ENCODE results near the gene AATF.

AATF gene

DNA sequence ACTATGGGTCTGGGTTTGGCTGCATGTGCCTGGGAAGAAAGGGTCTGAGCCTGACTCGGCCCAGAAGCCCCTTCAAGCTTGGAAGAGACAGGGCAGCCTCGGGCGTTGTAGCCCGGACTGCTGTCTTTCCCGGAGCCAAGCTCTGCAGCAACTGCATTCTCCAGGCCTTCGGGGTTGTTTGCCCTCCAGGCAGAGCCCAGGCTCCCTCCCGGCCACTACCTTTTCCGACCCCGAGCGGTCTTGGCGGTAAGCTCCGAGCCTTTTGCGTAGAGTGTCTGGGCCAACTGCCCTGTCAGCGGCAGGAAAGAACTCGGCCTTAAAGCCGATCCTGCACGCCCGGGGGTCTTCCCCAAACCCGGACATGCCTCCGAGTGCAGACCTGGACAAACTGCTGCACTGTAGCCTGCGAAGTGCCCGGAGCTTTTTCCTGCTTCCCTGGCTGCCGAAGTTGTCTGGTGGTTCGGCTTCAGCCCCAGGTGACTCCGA is 10.1 kb upstream of the AATF start:
- H2AFZ ChIP-seq (ENCODE audit: low read length): no peak overlapping the region
- H3K4me1 ChIP-seq (ENCODE audit: insufficient read depth, low read length, poor library complexity, severe bottlenecking): no peaks in the 10 kb centered on the region
- H3K4me2 ChIP-seq (ENCODE audit: low read depth, low read length, poor library complexity, severe bottlenecking): no peak overlapping the region
- no peaks in the 10 kb centered on the region for H3K27me3 ChIP-seq (ENCODE audit: insufficient read depth, low read length, poor library complexity, severe bottlenecking)
- no peaks in the 10 kb centered on the region for H3K36me3 ChIP-seq (ENCODE audit: insufficient read depth, low read length)
- H3K9ac ChIP-seq (ENCODE audit: low read depth, low read length, poor library complexity, severe bottlenecking): no peak overlapping the region
- no peaks in the 10 kb centered on the region for H3K9me3 ChIP-seq (ENCODE audit: insufficient read depth, low read depth, low read length)
- H4K20me1 ChIP-seq (ENCODE audit: insufficient read depth, low read length, poor library complexity, severe bottlenecking): no peaks in the 10 kb centered on the region
- H3K9me2 ChIP-seq (replicated peaks; ENCODE audit: low read depth, low read length): no peaks in the 10 kb centered on the region
- no peak overlapping the region for H3K4me3 ChIP-seq (ENCODE audit: low read length, poor library complexity, severe bottlenecking)
- TF ChIP-seq, protein P1, sequence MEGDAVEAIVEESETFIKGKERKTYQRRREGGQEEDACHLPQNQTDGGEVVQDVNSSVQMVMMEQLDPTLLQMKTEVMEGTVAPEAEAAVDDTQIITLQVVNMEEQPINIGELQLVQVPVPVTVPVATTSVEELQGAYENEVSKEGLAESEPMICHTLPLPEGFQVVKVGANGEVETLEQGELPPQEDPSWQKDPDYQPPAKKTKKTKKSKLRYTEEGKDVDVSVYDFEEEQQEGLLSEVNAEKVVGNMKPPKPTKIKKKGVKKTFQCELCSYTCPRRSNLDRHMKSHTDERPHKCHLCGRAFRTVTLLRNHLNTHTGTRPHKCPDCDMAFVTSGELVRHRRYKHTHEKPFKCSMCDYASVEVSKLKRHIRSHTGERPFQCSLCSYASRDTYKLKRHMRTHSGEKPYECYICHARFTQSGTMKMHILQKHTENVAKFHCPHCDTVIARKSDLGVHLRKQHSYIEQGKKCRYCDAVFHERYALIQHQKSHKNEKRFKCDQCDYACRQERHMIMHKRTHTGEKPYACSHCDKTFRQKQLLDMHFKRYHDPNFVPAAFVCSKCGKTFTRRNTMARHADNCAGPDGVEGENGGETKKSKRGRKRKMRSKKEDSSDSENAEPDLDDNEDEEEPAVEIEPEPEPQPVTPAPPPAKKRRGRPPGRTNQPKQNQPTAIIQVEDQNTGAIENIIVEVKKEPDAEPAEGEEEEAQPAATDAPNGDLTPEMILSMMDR (conservative IDR thresholded peaks at IDR 0.05; ENCODE audit: low read length): no peak
- TF ChIP-seq EZH2phosphoT487 (IDR thresholded peaks at IDR 0.05; ENCODE audit: borderline replicate concordance): no peak
- H3F3A ChIP-seq (ENCODE audit: low read depth): no peaks in the 10 kb centered on the region
- no peaks in the 10 kb centered on the region for H3K79me2 ChIP-seq (ENCODE audit: insufficient read depth, low read length)

DNA sequence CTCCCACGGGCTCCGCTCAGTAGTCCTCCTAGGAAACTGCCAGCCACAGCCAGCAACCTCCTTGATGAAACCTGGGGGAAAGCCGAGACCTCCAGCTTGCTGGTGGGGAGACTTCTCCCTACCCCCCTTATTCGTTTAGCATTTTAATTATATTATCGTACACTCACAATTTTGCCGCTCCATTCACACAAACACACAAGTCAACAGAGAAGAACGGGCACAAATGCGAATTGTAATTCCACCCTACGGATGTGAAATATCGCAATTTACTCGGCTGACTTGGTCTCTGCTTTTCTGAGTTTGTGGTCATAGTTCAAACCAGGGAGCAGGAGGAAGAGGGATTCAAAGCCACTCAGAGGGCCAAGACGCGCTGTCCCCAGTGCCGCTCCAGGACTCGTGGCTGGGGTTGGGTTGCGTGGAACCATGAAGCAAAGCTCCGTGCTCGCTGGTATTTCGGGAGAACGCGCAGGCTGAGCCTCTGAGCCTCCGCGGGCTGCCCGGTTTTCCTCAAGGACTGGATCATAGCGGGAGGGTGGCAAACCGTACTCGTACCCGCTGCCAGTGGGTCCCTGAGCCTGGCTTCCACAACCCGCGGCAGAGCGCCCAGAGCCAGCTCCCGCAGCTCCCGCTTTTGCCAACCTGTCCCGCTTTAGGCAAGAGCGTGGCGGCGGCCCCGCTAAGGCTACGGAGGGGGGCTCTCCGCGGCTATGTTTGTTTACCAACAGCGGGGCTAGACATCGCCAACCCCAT is 9.5 kb upstream of the AATF start:
- Histone ChIP-seq H3K27me3 (ENCODE audit: insufficient read depth, low read length, poor library complexity, severe bottlenecking) (no peaks in the 10 kb centered on the region), H3K9ac (ENCODE audit: low read depth, low read length, poor library complexity, severe bottlenecking) (no peak overlapping the region), H3K4me1 (ENCODE audit: insufficient read depth, low read length, poor library complexity, severe bottlenecking) (no peaks in the 10 kb centered on the region), H3K9me2 (replicated peaks; ENCODE audit: low read depth, low read length) (no peaks in the 10 kb centered on the region), H2AFZ (ENCODE audit: low read length) (no peak overlapping the region), H3F3A (ENCODE audit: low read depth) (no peaks in the 10 kb centered on the region), H4K20me1 (ENCODE audit: insufficient read depth, low read length, poor library complexity, severe bottlenecking) (no peaks in the 10 kb centered on the region), H3K36me3 (ENCODE audit: insufficient read depth, low read length) (no peaks in the 10 kb centered on the region), H3K4me3 (ENCODE audit: low read length, poor library complexity, severe bottlenecking) (no peak overlapping the region), H3K9me3 (ENCODE audit: insufficient read depth, low read depth, low read length) (no peaks in the 10 kb centered on the region), H3K4me2 (ENCODE audit: low read depth, low read length, poor library complexity, severe bottlenecking) (no peak overlapping the region), H3K79me2 (ENCODE audit: insufficient read depth, low read length) (no peaks in the 10 kb centered on the region)
- TF ChIP-seq, protein P1 (conservative IDR thresholded peaks at IDR 0.05; ENCODE audit: low read length): no peak
- TF ChIP-seq EZH2phosphoT487 (IDR thresholded peaks at IDR 0.05; ENCODE audit: borderline replicate concordance): no peak

DNA sequence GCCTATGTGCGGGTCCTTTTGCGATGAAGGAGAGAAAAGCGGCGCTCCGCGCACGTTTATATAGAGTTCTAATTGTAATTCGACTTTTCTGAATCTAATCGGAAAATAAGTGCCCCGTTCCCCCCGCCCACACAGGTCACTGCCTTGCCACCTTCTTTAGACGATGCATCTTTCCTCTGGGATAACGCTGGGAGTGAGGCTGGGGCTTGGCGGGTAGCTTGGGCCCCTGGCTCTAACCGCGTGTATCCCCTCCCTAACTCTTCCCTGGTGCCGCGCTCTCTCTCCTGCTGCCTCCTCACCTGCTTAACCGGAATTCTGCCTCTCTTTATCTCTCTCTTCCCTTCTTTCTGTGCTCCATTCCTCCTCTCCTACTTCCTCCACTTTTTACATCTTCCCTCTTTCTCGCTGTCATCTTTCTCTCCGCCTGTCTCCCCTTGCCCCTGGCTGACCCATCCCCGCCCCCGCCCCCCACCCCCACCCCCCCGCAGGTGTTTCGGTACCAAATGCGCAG is 8.9 kb upstream of the AATF start:
- Histone ChIP-seq H3K9ac (ENCODE audit: low read depth, low read length, poor library complexity, severe bottlenecking) (no peak overlapping the region), H3K79me2 (ENCODE audit: insufficient read depth, low read length) (no peaks in the 10 kb centered on the region), H3K4me3 (ENCODE audit: low read length, poor library complexity, severe bottlenecking) (no peak overlapping the region), H3K9me2 (replicated peaks; ENCODE audit: low read depth, low read length) (no peaks in the 10 kb centered on the region), H3K4me1 (ENCODE audit: insufficient read depth, low read length, poor library complexity, severe bottlenecking) (peaks cover 3% of the 10 kb centered on the region), H4K20me1 (ENCODE audit: insufficient read depth, low read length, poor library complexity, severe bottlenecking) (no peaks in the 10 kb centered on the region), H3K27me3 (ENCODE audit: insufficient read depth, low read length, poor library complexity, severe bottlenecking) (no peaks in the 10 kb centered on the region), H3K36me3 (ENCODE audit: insufficient read depth, low read length) (no peaks in the 10 kb centered on the region), H2AFZ (ENCODE audit: low read length) (no peak overlapping the region), H3F3A (ENCODE audit: low read depth) (no peaks in the 10 kb centered on the region), H3K4me2 (ENCODE audit: low read depth, low read length, poor library complexity, severe bottlenecking) (no peak overlapping the region), H3K9me3 (ENCODE audit: insufficient read depth, low read depth, low read length) (no peaks in the 10 kb centered on the region)
- TF ChIP-seq, protein P1 (conservative IDR thresholded peaks at IDR 0.05; ENCODE audit: low read length): no peak
- no peak for TF ChIP-seq EZH2phosphoT487 (IDR thresholded peaks at IDR 0.05; ENCODE audit: borderline replicate concordance)

All from Loucy (cell line).